OCI-LY1 (cell line): Measurements from ENCODE around the gene SEMA3D.

Source experiments
- CTCF ChIP-seq: fragments of 200-600 bp; sonication (generic), shearing (Covaris generic); IDR thresholded peaks from 2 replicates; pipeline ENCODE4 v1.5.1; 2017; ENCODE audit warnings: mild to moderate bottlenecking, antibody characterized with exemption, low read length, moderate library complexity, mixed read lengths
- EZH2 ChIP-seq: fragments of 200-600 bp; sonication (generic), shearing (Covaris generic); IDR thresholded peaks from 2 replicates; pipeline ENCODE4 v1.8.0; 2017; ENCODE audit warnings: borderline replicate concordance, mixed run types, mild to moderate bottlenecking, antibody characterized with exemption, low read length, moderate library complexity, mixed read lengths

DNA sequence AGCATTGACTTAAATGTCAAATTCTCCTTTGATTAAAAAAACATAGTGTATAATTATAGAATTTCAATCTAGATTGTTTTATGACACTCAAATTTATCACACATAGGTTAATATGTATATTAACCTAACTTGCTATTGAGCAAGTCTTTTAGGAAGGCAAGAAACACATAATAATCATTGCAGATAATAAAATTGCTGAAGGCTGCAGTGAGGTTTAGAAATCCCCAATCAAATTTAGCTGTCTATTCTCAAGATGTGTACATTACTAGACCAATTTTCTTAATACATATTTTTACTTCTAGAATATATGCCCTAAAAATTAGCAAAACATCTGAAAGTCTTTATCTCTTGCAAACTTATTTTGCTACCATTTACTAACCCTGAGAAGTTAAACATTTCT lies 34.9 kb upstream of the SEMA3D start:
- TF ChIP-seq CTCF (no peak), EZH2 (no peak)
